ENCODE data around the gene RCAN2. TPM values are rescaled to one million over a fixed set of nuclear protein-coding genes. Genes with fewer than 3 reads are reported as not detected.

The RCAN2 gene
- polyA plus RNA-seq, 1 donor from 2014 or later, result 37.4 TPM

GRCh38 chr6:46305236-46305635, 186.0 kb downstream of the RCAN2 start:
- Histone ChIP-seq H3K27me3 (ENCODE audit: insufficient read depth, low read depth, low read length) (no peaks in the 10 kb centered on the region), H2AFZ (ENCODE audit: low read depth, low read length) (no peak overlapping the region), H3K4me3 (ENCODE audit: low read length) (no peak overlapping the region), H3K4me2 (ENCODE audit: low read length) (no peak overlapping the region), H4K20me1 (ENCODE audit: insufficient read depth) (no peaks in the 10 kb centered on the region), H3K36me3 (ENCODE audit: insufficient read depth, low read length) (no peaks in the 10 kb centered on the region), H3K9me3 (ENCODE audit: low read length) (no peaks in the 10 kb centered on the region), H3K9ac (ENCODE audit: low read length) (no peak overlapping the region), H3K27ac (ENCODE audit: low read length) (no peak overlapping the region), H3K79me2 (replicated peaks; ENCODE audit: insufficient read depth, low read length) (no peaks in the 10 kb centered on the region), H3K9me2 (ENCODE audit: insufficient read depth, low read length) (no peaks in the 10 kb centered on the region), H3F3A (ENCODE audit: insufficient read depth, low read length, poor library complexity, severe bottlenecking) (no peaks in the 10 kb centered on the region)
- TF ChIP-seq CTCF (IDR thresholded peaks at IDR 0.05; ENCODE audit: poor library complexity, severe bottlenecking), result no peak
- no peak for TF ChIP-seq EP300 (conservative IDR thresholded peaks at IDR 0.05; ENCODE audit: poor library complexity, severe bottlenecking)
- TF ChIP-seq EZH2 (IDR thresholded peaks at IDR 0.05; ENCODE audit: borderline replicate concordance, insufficient read depth, low read length, poor library complexity, severe bottlenecking), result no peak
- no peak for TF ChIP-seq REST (IDR thresholded peaks at IDR 0.05; ENCODE audit: borderline replicate concordance)
- no peak for TF ChIP-seq MXI1 (conservative IDR thresholded peaks at IDR 0.05; ENCODE audit: poor library complexity, severe bottlenecking)

GRCh38 chr6:46302816-46303215, 188.4 kb downstream of the RCAN2 start:
- H3K4me3 ChIP-seq (ENCODE audit: low read length), result no peak overlapping the region
- no peaks in the 10 kb centered on the region for H4K20me1 ChIP-seq (ENCODE audit: insufficient read depth)
- H2AFZ ChIP-seq (ENCODE audit: low read depth, low read length), result no peak overlapping the region
- no peak for TF ChIP-seq SMC3 (conservative IDR thresholded peaks at IDR 0.05; ENCODE audit: poor library complexity)
- TF ChIP-seq REST (IDR thresholded peaks at IDR 0.05; ENCODE audit: borderline replicate concordance), result no peak
- no peak for TF ChIP-seq MXI1 (conservative IDR thresholded peaks at IDR 0.05; ENCODE audit: poor library complexity, severe bottlenecking)
- no peak for TF ChIP-seq RAD21 (conservative IDR thresholded peaks at IDR 0.05)
- TF ChIP-seq CTCF (IDR thresholded peaks at IDR 0.05; ENCODE audit: poor library complexity, severe bottlenecking), result no peak
- TF ChIP-seq POLR2AphosphoS5 (IDR thresholded peaks at IDR 0.05), result no peak
- H3K27ac ChIP-seq (ENCODE audit: low read length), result no peak overlapping the region
- no peak overlapping the region for H3K4me2 ChIP-seq (ENCODE audit: low read length)
- H3K36me3 ChIP-seq (ENCODE audit: insufficient read depth, low read length), result no peaks in the 10 kb centered on the region
- no peaks in the 10 kb centered on the region for H3K27me3 ChIP-seq (ENCODE audit: insufficient read depth, low read depth, low read length)
- no peak overlapping the region for H3K9ac ChIP-seq (ENCODE audit: low read length)
- no peaks in the 10 kb centered on the region for H3K79me2 ChIP-seq (replicated peaks; ENCODE audit: insufficient read depth, low read length)
- no peaks in the 10 kb centered on the region for H3F3A ChIP-seq (ENCODE audit: insufficient read depth, low read length, poor library complexity, severe bottlenecking)
- no peaks in the 10 kb centered on the region for H3K9me3 ChIP-seq (ENCODE audit: low read length)
- no peaks in the 10 kb centered on the region for H3K9me2 ChIP-seq (ENCODE audit: insufficient read depth, low read length)
